Large intestine (tissue), 3 donors: ENCODE measurements around the gene SCNN1G. TPM values are rescaled to one million over a fixed set of nuclear protein-coding genes. Genes with fewer than 3 reads are reported as not detected.
"Not testable (repeated sequence)": the region's sequence is repeated elsewhere in the genome, so short reads cannot be mapped to it uniquely, and the experiment has no call there.

Experiments used
- DNase-seq, 2 donors: peaks; one replicate each; pipeline versions ENCODE4 v3.0.0 to v3.0.0-alpha.2; 2013
- H3K27ac ChIP-seq: one replicate; pipeline ENCODE4 v1.5.1; 2013; ENCODE audit warnings: low read length
- H3K27me3 ChIP-seq: 2 replicates; pipeline ENCODE4 v1.6.1; 2013; ENCODE audit warnings: low read length; ENCODE audit not compliant: control insufficient read depth, insufficient read depth
- H3K36me3 ChIP-seq: 2 replicates; pipeline ENCODE4 v1.6.1; 2013; ENCODE audit warnings: low read length; ENCODE audit not compliant: control insufficient read depth, insufficient read depth
- H3K4me1 ChIP-seq: one replicate; pipeline ENCODE4 v1.6.1; 2013; ENCODE audit warnings: low read length; ENCODE audit not compliant: control insufficient read depth, insufficient read depth
- H3K4me3 ChIP-seq: one replicate; pipeline ENCODE4 v1.5.1; 2013; ENCODE audit warnings: low read length
- H3K9me3 ChIP-seq: one replicate; pipeline ENCODE4 v1.6.1; 2013; ENCODE audit warnings: mild to moderate bottlenecking, low read depth, low read length, moderate library complexity; ENCODE audit not compliant: control insufficient read depth
- WGBS: methylation state at CpG from one replicate; pipeline ENCODE4 v1.1.5; 2013; ENCODE audit warnings: low lambda C conversion rate; ENCODE audit not compliant: insufficient coverage; 5-methylcytosine and 5-hydroxymethylcytosine counted together
- polyA plus RNA-seq: library from polyadenylated mRNA; unstranded; fragments of 120-200 nt; gene quantifications from one replicate; pipeline ENCODE4 v1.2.1, GENCODE V29; 2013

SCNN1G gene
- polyA plus RNA-seq, 1 donor: 0.03 TPM

GRCh38 chr16:23249830-23250229, 67.3 kb downstream of the SCNN1G start:
- Histone ChIP-seq H3K27me3 (no peaks in the 10 kb centered on the region), H3K4me1 (no peaks in the 10 kb centered on the region), H3K9me3 (no peaks in the 10 kb centered on the region), H3K27ac (no peak overlapping the region), H3K4me3 (no peak overlapping the region), H3K36me3 (no peaks in the 10 kb centered on the region)
- no peak for DNase-seq
- WGBS: no CpG with 5 or more reads among the region's 1 CpG

GRCh38 chr16:23252310-23252709, 69.8 kb downstream of the SCNN1G start:
- Histone ChIP-seq H3K4me1 (no peaks in the 10 kb centered on the region), H3K27me3 (no peaks in the 10 kb centered on the region), H3K4me3 (no peak overlapping the region), H3K9me3 (no peaks in the 10 kb centered on the region), H3K36me3 (no peaks in the 10 kb centered on the region), H3K27ac (no peak overlapping the region)
- 83% methylated on average over 1 of the region's 5 CpGs for WGBS
- no peak for DNase-seq

GRCh38 chr16:23253650-23254049, 71.1 kb downstream of the SCNN1G start:
- DNase-seq, H3K4me1 ChIP-seq, H3K27me3 ChIP-seq, H3K36me3 ChIP-seq, H3K27ac ChIP-seq, H3K4me3 ChIP-seq, H3K9me3 ChIP-seq: not testable (repeated sequence)
- WGBS: no CpG with 5 or more reads among the region's 1 CpG

GRCh38 chr16:23254338-23254737, 71.8 kb downstream of the SCNN1G start:
- Histone ChIP-seq H3K4me3 (no peak overlapping the region), H3K9me3 (no peaks in the 10 kb centered on the region), H3K27ac (no peak overlapping the region), H3K27me3 (no peaks in the 10 kb centered on the region), H3K4me1 (no peaks in the 10 kb centered on the region), H3K36me3 (no peaks in the 10 kb centered on the region)
- WGBS: no CpG with 5 or more reads among the region's 4 CpGs
- DNase-seq: no peak

- no peak for DNase-seq
- no peaks in the 10 kb centered on the region for H3K27me3 ChIP-seq
- no peak overlapping the region for H3K4me3 ChIP-seq
- WGBS: 47% methylated on average over 2 of the region's 4 CpGs
- no peaks in the 10 kb centered on the region for H3K36me3 ChIP-seq
- H3K9me3 ChIP-seq: no peaks in the 10 kb centered on the region
- H3K4me1 ChIP-seq: no peaks in the 10 kb centered on the region
- H3K27ac ChIP-seq: no peak overlapping the region
Observed at GRCh38 chr16:23255000-23255399, 72.5 kb downstream of the SCNN1G start.

GRCh38 chr16:23256440-23256839, 73.9 kb downstream of the SCNN1G start:
- Histone ChIP-seq H3K27me3 (no peaks in the 10 kb centered on the region), H3K36me3 (no peaks in the 10 kb centered on the region), H3K4me3 (no peak overlapping the region), H3K4me1 (no peaks in the 10 kb centered on the region), H3K9me3 (no peaks in the 10 kb centered on the region), H3K27ac (no peak overlapping the region)
- WGBS: 20% methylated on average over 1 of the region's 3 CpGs
- no peak for DNase-seq

GRCh38 chr16:23257682-23258081, 75.1 kb downstream of the SCNN1G start:
- no CpG with 5 or more reads among the region's 1 CpG for WGBS
- Histone ChIP-seq H3K27ac (no peak overlapping the region), H3K36me3 (no peaks in the 10 kb centered on the region)

GRCh38 chr16:23258919-23259237, 76.3 kb downstream of the SCNN1G start:
- H3K4me3 ChIP-seq: no peak overlapping the region
- DNase-seq: no peak
- WGBS: no CpG with 5 or more reads among the region's 2 CpGs
- no peak overlapping the region for H3K27ac ChIP-seq
- H3K27me3 ChIP-seq: no peaks in the 10 kb centered on the region
- no peaks in the 10 kb centered on the region for H3K4me1 ChIP-seq
- no peaks in the 10 kb centered on the region for H3K9me3 ChIP-seq
- H3K36me3 ChIP-seq: no peaks in the 10 kb centered on the region

More at GRCh38 chr16:23257682-23258081, 75.1 kb downstream of the SCNN1G start:
- Histone ChIP-seq H3K4me1 (no peaks in the 10 kb centered on the region), H3K9me3 (no peaks in the 10 kb centered on the region), H3K4me3 (no peak overlapping the region), H3K27me3 (no peaks in the 10 kb centered on the region)
- no peak for DNase-seq

Other genes starting within 250 kb of the SCNN1G start
- 4.5 TPM for gene USP31, start 33.3 kb upstream of the SCNN1G start, polyA plus RNA-seq
- 0.13 TPM for gene SCNN1B, start 119.6 kb downstream of the SCNN1G start, polyA plus RNA-seq